Measurements from ENCODE around the gene PRKRA. TPM values are rescaled to one million over a fixed set of nuclear protein-coding genes. Genes with fewer than 3 reads are reported as not detected.

Gene PRKRA
- total and polyA plus RNA-seq, 9 of the 15 experiments (the other 6 are each of a cell fraction or from before 2014, with no cell fraction given): 14.1 to 78.1 (median 52.3) TPM

GRCh38 chr2:178428396-178428806 lies 22.6 kb downstream of the PRKRA start (continued):
- TF ChIP-seq RREB1 (CRISPR knock-in tag; IDR thresholded peaks at IDR 0.05) (no peak), SNIP1 (IDR thresholded peaks at IDR 0.05; ENCODE audit: low read depth) (no peak), PHF20 (IDR thresholded peaks at IDR 0.05; ENCODE audit: partially characterized antibody) (no peak), ZNF764 (CRISPR knock-in tag; IDR thresholded peaks at IDR 0.05; ENCODE audit: low read depth) (no peak), ZBTB2 (IDR thresholded peaks at IDR 0.05) (no peak), MAFG (tag; conservative IDR thresholded peaks at IDR 0.05) (peak; percentile 69), ZNF134 (CRISPR knock-in tag; conservative IDR thresholded peaks at IDR 0.05) (no peak), TGIF2 (CRISPR knock-in tag; IDR thresholded peaks at IDR 0.05) (no peak), ZC3H8 (IDR thresholded peaks at IDR 0.05) (no peak), SRSF1 (IDR thresholded peaks at IDR 0.05; ENCODE audit: low read depth, low read length) (no peak), XRCC3 (IDR thresholded peaks at IDR 0.05) (no peak), ZNF316 (IDR thresholded peaks at IDR 0.05) (peak; percentile 71), HDAC1 (IDR thresholded peaks at IDR 0.05) (no peak), BACH1 (tag; IDR thresholded peaks at IDR 0.05) (no peak), TRIM28 (IDR thresholded peaks at IDR 0.05) (no peak), PRPF4 (IDR thresholded peaks at IDR 0.05; ENCODE audit: insufficient read depth, low read depth, low read length, poor library complexity, severe bottlenecking) (no peak), MEF2A (IDR thresholded peaks at IDR 0.05; ENCODE audit: control insufficient read depth, low read depth, low read length) (no peak), GTF2F1 (IDR thresholded peaks at IDR 0.05; ENCODE audit: low read depth, low read length) (no peak), ZNF239 (CRISPR knock-in tag; IDR thresholded peaks at IDR 0.05) (no peak), ZNF408 (CRISPR knock-in tag; IDR thresholded peaks at IDR 0.05; ENCODE audit: low read depth) (no peak), EGR1 (conservative IDR thresholded peaks at IDR 0.05) (no peak), NCOR1 (IDR thresholded peaks at IDR 0.05) (no peak), ARNT (IDR thresholded peaks at IDR 0.05) (no peak), HNRNPH1 (optimal IDR thresholded peaks at IDR 0.05; ENCODE audit: low read depth, low read length) (no peak), EHMT2 (IDR thresholded peaks at IDR 0.05) (no peak; the same call in 1 of the 2 replicates), ZNF785 (CRISPR knock-in tag; IDR thresholded peaks at IDR 0.05) (no peak), LCOR (CRISPR knock-in tag; IDR thresholded peaks at IDR 0.05) (no peak), SETDB1 (IDR thresholded peaks at IDR 0.05; ENCODE audit: low read length) (no peak), ZNF12 (CRISPR knock-in tag; IDR thresholded peaks at IDR 0.05) (no peak)

Data from K562 (cell line).